PC-3 (cell line): ENCODE results near the gene MYLK. TPM values are rescaled to one million over a fixed set of nuclear protein-coding genes. Genes with fewer than 3 reads are reported as not detected.

Source experiments
- ATAC-seq: fragments of 200-7000 bp; cut with Tn5 transposase; 2 replicates; pipeline ENCODE4 v1.9.1; 2020; ENCODE audit warnings: mild to moderate bottlenecking, moderate library complexity
- BruUV-seq: library from RNA; stranded (reverse); fragments of 400-500 nt; replicated peaks from 2 replicates; lab custom pipeline; 2021; lab: Mats Ljungman, UMichigan
- CTCF ChIA-PET: fragments of 300-600 bp; sonication (Branson Sonifier 250); formaldehyde crosslinking; loops from one replicate; lab custom pipeline; 2022; ENCODE audit warnings: antibody characterized with exemption; lab: Charles Lee
- POLR2A ChIA-PET: fragments of 300-600 bp; sonication (Branson Sonifier 250); formaldehyde crosslinking; loops from one replicate; lab custom pipeline; 2022; ENCODE audit warnings: antibody characterized with exemption; ENCODE audit not compliant: unreplicated experiment; lab: Charles Lee
- DNase-seq: peaks from one replicate; pipeline ENCODE4 v3.0.0-alpha.2; 2015
- H2AFZ ChIP-seq: fragments of 300-600 bp; sonication (generic); 2 replicates; pipeline ENCODE4 v1.6.0; 2016; ENCODE audit warnings: antibody characterized with exemption, low read length
- H3F3A ChIP-seq: fragments of 300-600 bp; sonication (generic); one replicate; pipeline ENCODE4 v1.6.0; 2017; ENCODE audit warnings: antibody characterized with exemption, low read length, control low read depth, mild to moderate bottlenecking; ENCODE audit not compliant: unreplicated experiment
- H3K27ac ChIP-seq: fragments of 300-600 bp; sonication (generic); 2 replicates; pipeline ENCODE4 v1.5.1; 2016; ENCODE audit warnings: mild to moderate bottlenecking, low read length
- H3K27me3 ChIP-seq: fragments of 300-600 bp; sonication (generic); 2 replicates; pipeline ENCODE4 v1.6.1; 2016; ENCODE audit warnings: low read length, mixed read lengths
- H3K36me3 ChIP-seq: fragments of 300-600 bp; sonication (generic); 2 replicates; pipeline ENCODE4 v1.6.1; 2016; ENCODE audit warnings: low read depth, mixed run types, low read length, mixed read lengths
- H3K4me1 ChIP-seq: fragments of 300-600 bp; sonication (generic); 2 replicates; pipeline ENCODE4 v1.5.1; 2016; ENCODE audit warnings: low read length; ENCODE audit not compliant: insufficient read depth
- H3K4me2 ChIP-seq: fragments of 300-600 bp; sonication (generic); 2 replicates; pipeline ENCODE4 v1.6.0; 2016; ENCODE audit warnings: low read length
- H3K4me3 ChIP-seq: fragments of 300-600 bp; sonication (generic); 2 replicates; pipeline ENCODE4 v1.5.1; 2016; ENCODE audit warnings: mild to moderate bottlenecking, low read length, mixed read lengths
- H3K79me2 ChIP-seq: fragments of 300-600 bp; sonication (generic); 2 replicates; pipeline ENCODE4 v1.6.1; 2017; ENCODE audit warnings: low read length, mixed read lengths
- H3K9ac ChIP-seq: fragments of 300-600 bp; sonication (generic); 2 replicates; pipeline ENCODE4 v1.6.0; 2016; ENCODE audit warnings: mild to moderate bottlenecking, low read length
- H3K9me2 ChIP-seq: fragments of 300-600 bp; sonication (generic); replicated peaks from 2 replicates; pipeline ENCODE4 v1.6.1; 2016; ENCODE audit warnings: mixed run types, low read length, mixed read lengths
- H3K9me3 ChIP-seq: fragments of 300-600 bp; sonication (generic); 2 replicates; pipeline ENCODE4 v1.6.1; 2016; ENCODE audit warnings: low read length, mixed read lengths
- H4K20me1 ChIP-seq: fragments of 300-600 bp; sonication (generic); 2 replicates; pipeline ENCODE4 v1.6.1; 2016; ENCODE audit warnings: low read length, mixed read lengths
- EZH2 ChIP-seq: fragments of 300-600 bp; sonication (generic); IDR thresholded peaks from one replicate; pipeline ENCODE4 v1.6.1; 2017; ENCODE audit warnings: antibody characterized with exemption, mild to moderate bottlenecking, low read length; ENCODE audit not compliant: unreplicated experiment
- EZH2phosphoT487 ChIP-seq: fragments of 300-600 bp; sonication (generic); IDR thresholded peaks from 2 replicates; pipeline ENCODE4 v1.6.1; 2018; ENCODE audit warnings: mild to moderate bottlenecking, antibody characterized with exemption, low read length, borderline replicate concordance
- intact Hi-C: fragments of 100-400 bp; cut with micrococcal nuclease; formaldehyde crosslinking; loops from 2 replicates; pipeline ENCODE4 v1.9.0; 2023
- total RNA-seq: library from RNA; depleted of rRNA; stranded (reverse); fragments of >200 nt; gene quantifications from 2 replicates; pipeline ENCODE4 v1.2.3, GENCODE V29; 2014
- TF ChIP-seq, protein P1 (sequence below): fragments of 300-600 bp; sonication (generic); conservative IDR thresholded peaks from 2 replicates; pipeline ENCODE4 v1.5.1; 2017; ENCODE audit warnings: antibody characterized with exemption, low read depth, mild to moderate bottlenecking, low read length

MYLK gene
- total RNA-seq, 1 experiment from 2014 or later, result 6.9 TPM

DNA sequence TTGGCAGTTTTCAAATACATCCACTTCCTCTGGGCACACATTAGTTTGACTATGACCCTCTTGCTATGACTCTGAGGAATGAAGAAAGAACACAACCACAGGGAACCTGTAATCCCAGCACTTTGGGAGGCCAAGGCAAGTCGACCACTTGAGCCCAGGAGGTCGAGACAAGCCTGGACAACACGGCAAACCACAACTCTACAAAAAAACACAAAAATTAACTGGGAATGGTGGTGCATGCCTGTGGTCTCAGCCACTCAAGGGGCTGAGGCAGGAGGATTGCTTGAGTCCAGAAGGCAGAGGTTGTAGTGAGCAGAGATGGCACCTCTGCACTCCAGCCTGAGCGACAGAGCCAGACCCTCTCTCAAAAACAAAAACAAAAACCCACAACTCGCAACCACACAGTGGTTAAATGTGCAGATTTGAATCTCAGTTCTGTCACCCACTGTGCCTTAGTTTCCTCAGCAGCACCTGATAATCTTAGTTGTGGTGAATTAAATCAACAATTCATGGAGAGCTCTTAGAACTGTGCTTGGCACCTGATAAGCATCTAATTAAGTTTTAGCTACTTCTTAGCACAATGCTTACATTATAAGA, 65.7 kb downstream of the MYLK start:
- H4K20me1 ChIP-seq, result no peaks in the 10 kb centered on the region
- peaks cover 12% of the 10 kb centered on the region for H3K4me1 ChIP-seq
- no peak for DNase-seq
- no peaks in the 10 kb centered on the region for H3K27me3 ChIP-seq
- ChIA-PET CTCF (interaction anchor here (1.3 kb wide), 1 partner anchor 95 kb away, joined by 3 read pairs; no protein-coding TSS in a partner anchor), POLR2A (interaction anchor here (0.6 kb wide), 1 partner anchor 123 kb away, joined by 4 read pairs; no protein-coding TSS in a partner anchor)
- H3K79me2 ChIP-seq, result no peaks in the 10 kb centered on the region
- intact Hi-C loops, result no loop called here
- no peak overlapping the region for H2AFZ ChIP-seq
- TF ChIP-seq, protein P1, sequence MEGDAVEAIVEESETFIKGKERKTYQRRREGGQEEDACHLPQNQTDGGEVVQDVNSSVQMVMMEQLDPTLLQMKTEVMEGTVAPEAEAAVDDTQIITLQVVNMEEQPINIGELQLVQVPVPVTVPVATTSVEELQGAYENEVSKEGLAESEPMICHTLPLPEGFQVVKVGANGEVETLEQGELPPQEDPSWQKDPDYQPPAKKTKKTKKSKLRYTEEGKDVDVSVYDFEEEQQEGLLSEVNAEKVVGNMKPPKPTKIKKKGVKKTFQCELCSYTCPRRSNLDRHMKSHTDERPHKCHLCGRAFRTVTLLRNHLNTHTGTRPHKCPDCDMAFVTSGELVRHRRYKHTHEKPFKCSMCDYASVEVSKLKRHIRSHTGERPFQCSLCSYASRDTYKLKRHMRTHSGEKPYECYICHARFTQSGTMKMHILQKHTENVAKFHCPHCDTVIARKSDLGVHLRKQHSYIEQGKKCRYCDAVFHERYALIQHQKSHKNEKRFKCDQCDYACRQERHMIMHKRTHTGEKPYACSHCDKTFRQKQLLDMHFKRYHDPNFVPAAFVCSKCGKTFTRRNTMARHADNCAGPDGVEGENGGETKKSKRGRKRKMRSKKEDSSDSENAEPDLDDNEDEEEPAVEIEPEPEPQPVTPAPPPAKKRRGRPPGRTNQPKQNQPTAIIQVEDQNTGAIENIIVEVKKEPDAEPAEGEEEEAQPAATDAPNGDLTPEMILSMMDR, result no peak
- no peak for TF ChIP-seq EZH2
- no peaks in the 10 kb centered on the region for H3K9me2 ChIP-seq
- H3K9me3 ChIP-seq, result no peaks in the 10 kb centered on the region; the same call in 1 of the 2 replicates
- H3F3A ChIP-seq, result no peaks in the 10 kb centered on the region
- H3K9ac ChIP-seq, result no peak overlapping the region
- no peak for ATAC-seq
- no peak overlapping the region for H3K4me3 ChIP-seq
- no TSS peak for BruUV-seq
- no peak overlapping the region for H3K4me2 ChIP-seq
- no peaks in the 10 kb centered on the region for H3K36me3 ChIP-seq
- H3K27ac ChIP-seq, result no peak overlapping the region

DNA sequence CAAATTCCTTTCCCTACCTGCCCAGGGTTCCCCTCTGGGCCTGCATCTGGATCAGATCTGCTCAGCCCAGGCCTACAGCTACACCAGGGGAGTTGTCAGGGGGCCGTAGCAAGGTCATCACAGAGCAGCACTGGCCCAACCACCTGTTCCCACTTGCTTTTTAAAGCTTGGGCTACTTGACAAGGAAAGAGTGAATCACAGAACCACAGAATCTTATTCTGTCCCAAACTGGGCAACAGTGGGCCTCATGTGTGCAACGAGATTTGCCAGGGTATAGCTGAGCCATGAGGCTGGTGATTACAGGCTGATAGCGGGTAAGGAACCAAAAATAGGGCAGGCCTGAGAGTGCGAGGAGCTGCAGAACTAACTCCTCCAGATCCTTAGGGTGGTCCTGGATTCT, 66.7 kb downstream of the MYLK start:
- no peak overlapping the region for H3K27ac ChIP-seq
- ChIA-PET CTCF (no interaction called here), POLR2A (no interaction called here)
- TF ChIP-seq, protein P1, result no peak
- TF ChIP-seq EZH2phosphoT487 (no peak), EZH2 (no peak)
- H3K9me2 ChIP-seq, result no peaks in the 10 kb centered on the region
- intact Hi-C loops, result no loop called here
- no peak overlapping the region for H3K9ac ChIP-seq
- no peak overlapping the region for H3K4me2 ChIP-seq
- H3K4me1 ChIP-seq, result peaks cover 12% of the 10 kb centered on the region
- no peak overlapping the region for H3K4me3 ChIP-seq
- no peaks in the 10 kb centered on the region; the same call in 1 of the 2 replicates for H3K9me3 ChIP-seq
- H2AFZ ChIP-seq, result no peak overlapping the region
- H4K20me1 ChIP-seq, result no peaks in the 10 kb centered on the region
- ATAC-seq (no peak), DNase-seq (no peak)
- no peaks in the 10 kb centered on the region for H3K27me3 ChIP-seq
- BruUV-seq, result no TSS peak
- H3K36me3 ChIP-seq, result no peaks in the 10 kb centered on the region
- no peaks in the 10 kb centered on the region for H3F3A ChIP-seq
- no peaks in the 10 kb centered on the region for H3K79me2 ChIP-seq

DNA sequence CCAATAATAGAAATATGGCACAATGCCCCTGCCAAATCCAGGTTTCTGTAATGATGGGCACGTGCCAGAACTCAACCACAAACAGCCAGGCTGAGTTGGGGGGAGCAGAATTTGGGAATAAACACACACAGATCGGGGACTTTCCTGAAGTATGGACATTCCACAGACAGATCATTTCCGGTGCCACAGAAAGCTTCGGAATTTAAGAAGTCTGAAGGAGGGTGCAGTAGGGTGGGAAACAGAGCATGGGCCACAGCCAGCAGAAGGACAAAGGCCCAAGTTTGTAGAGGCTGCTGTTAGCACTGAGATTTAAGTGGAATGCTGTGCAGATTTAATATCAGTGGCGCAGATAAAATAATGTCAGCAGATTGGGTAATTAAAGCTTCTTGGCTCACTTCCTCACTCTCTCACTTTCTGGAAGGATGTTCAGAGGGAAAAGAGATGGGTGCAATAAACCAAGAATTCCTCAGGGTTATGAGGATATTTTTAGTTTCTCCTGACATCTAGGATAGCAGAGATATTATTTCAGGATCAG, 67.4 kb downstream of the MYLK start:
- H3K4me3 ChIP-seq, result no peak overlapping the region
- H3K27ac ChIP-seq, result no peak overlapping the region

More for the DNA sequence above, 67.4 kb downstream of the MYLK start:
- TF ChIP-seq EZH2 (no peak), EZH2phosphoT487 (no peak)
- TF ChIP-seq, protein P1, result no peak
- Histone ChIP-seq H3K36me3 (no peaks in the 10 kb centered on the region), H3K27me3 (no peaks in the 10 kb centered on the region), H3K4me2 (no peak overlapping the region), H3K4me1 (peaks cover 12% of the 10 kb centered on the region), H2AFZ (no peak overlapping the region), H3K9ac (no peak overlapping the region), H3K9me3 (no peaks in the 10 kb centered on the region), H3K79me2 (no peaks in the 10 kb centered on the region), H3F3A (no peaks in the 10 kb centered on the region), H3K9me2 (no peaks in the 10 kb centered on the region), H4K20me1 (no peaks in the 10 kb centered on the region)
- no TSS peak for BruUV-seq
- CTCF ChIA-PET, result no interaction called here
- no peak for DNase-seq
- no peak for ATAC-seq
- POLR2A ChIA-PET, result no interaction called here
- intact Hi-C loops, result no loop called here
